T follicular helper cell (primary cell): ENCODE results near the gene PSTK.

Source experiments
- DNase-seq: peaks from one replicate; pipeline ENCODE4 v3.0.0-alpha.2; 2020; ENCODE audit warnings: low read depth

PSTK gene

GRCh38 chr10:123019941-123020703 lies 39.9 kb downstream of the PSTK start:
- no peak for DNase-seq

- DNase-seq: no peak
These were observed 41.3 kb downstream of the PSTK start for GRCh38 chr10:123021517-123021916.

- DNase-seq: no peak
These were observed 44.3 kb downstream of the PSTK start for GRCh38 chr10:123024540-123024939.

GRCh38 chr10:123026302-123026701 lies 46.1 kb downstream of the PSTK start:
- no peak for DNase-seq

GRCh38 chr10:123027861-123028260 lies 47.7 kb downstream of the PSTK start:
- DNase-seq: no peak

GRCh38 chr10:123031124-123031523 lies 50.9 kb downstream of the PSTK start:
- no peak for DNase-seq

- no peak for DNase-seq
These were observed 54.1 kb downstream of the PSTK start for GRCh38 chr10:123034332-123034731.

- DNase-seq: no peak
These were observed 55.4 kb downstream of the PSTK start for GRCh38 chr10:123035467-123036086.

- no peak for DNase-seq
These were observed 58.8 kb downstream of the PSTK start for GRCh38 chr10:123038782-123039631.

- no peak for DNase-seq
These were observed 59.4 kb downstream of the PSTK start for GRCh38 chr10:123039632-123039930.
